Activated CD4-positive, alpha-beta T cell treated with anti-CD3 and anti-CD28 coated beads, Interleukin-2, amount 10 ng/mL, durations not matched to agents 24 days and 14 days (primary cell): ENCODE results near the gene KRTAP10-9. TPM values are rescaled to one million over a fixed set of nuclear protein-coding genes. Genes with fewer than 3 reads are reported as not detected.
A peak's percentile ranks its signal among the peaks of the same experiment; 100 is the strongest.
"Not testable (repeated sequence)": the region's sequence is repeated elsewhere in the genome, so short reads cannot be mapped to it uniquely, and the experiment has no call there.

Experiments
- DNase-seq: peaks from one replicate; pipeline ENCODE4 v3.0.0; 2022
- H3K27ac Mint-ChIP-seq: one replicate; pipeline ENCODE4 v1.8.0; 2022; ENCODE audit warnings: mild to moderate bottlenecking, mixed read lengths
- H3K27me3 Mint-ChIP-seq: one replicate; pipeline ENCODE4 v1.8.0; 2022; ENCODE audit warnings: mixed read lengths
- H3K36me3 Mint-ChIP-seq: one replicate; pipeline ENCODE4 v1.8.0; 2022; ENCODE audit warnings: low read depth, mild to moderate bottlenecking, mixed read lengths
- H3K4me1 Mint-ChIP-seq: one replicate; pipeline ENCODE4 v1.8.0; 2021; ENCODE audit warnings: mixed read lengths
- H3K4me3 Mint-ChIP-seq: one replicate; pipeline ENCODE4 v1.8.0; 2022; ENCODE audit warnings: mild to moderate bottlenecking, moderate library complexity, mixed read lengths
- H3K9me3 Mint-ChIP-seq: one replicate; pipeline ENCODE4 v1.8.0; 2021; ENCODE audit warnings: mixed read lengths
- intact Hi-C: fragments of 100-400 bp; cut with micrococcal nuclease; formaldehyde crosslinking; loops from one replicate; pipeline ENCODE4 v1.15.1; 2023
- total RNA-seq: library from RNA; stranded (reverse); gene quantifications from 2 replicates; pipeline ENCODE4 v1.2.3, GENCODE V29; 2022

KRTAP10-9 gene
- total RNA-seq, 1 donor from 2014 or later, result not detected

DNA sequence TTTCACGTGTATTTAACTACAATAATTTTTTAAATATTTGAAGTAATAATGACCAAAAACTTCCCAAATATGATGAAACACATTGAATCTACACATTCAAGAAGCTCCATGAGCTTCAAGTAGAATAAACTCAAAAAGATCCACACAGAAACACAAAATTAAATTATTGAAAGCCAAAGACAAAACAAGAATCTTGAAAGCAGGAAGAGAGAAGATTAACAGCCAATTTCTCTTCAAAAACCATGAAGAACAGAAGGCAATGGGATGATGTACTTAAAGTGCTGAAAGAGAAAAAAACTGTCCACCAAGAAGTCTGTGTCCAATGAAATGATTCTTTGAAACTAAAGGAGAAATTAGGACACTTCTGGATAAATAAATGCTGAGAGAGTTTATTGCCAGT, 5.2 kb downstream of the KRTAP10-9 start:
- intact Hi-C loops, result no loop called here

DNA sequence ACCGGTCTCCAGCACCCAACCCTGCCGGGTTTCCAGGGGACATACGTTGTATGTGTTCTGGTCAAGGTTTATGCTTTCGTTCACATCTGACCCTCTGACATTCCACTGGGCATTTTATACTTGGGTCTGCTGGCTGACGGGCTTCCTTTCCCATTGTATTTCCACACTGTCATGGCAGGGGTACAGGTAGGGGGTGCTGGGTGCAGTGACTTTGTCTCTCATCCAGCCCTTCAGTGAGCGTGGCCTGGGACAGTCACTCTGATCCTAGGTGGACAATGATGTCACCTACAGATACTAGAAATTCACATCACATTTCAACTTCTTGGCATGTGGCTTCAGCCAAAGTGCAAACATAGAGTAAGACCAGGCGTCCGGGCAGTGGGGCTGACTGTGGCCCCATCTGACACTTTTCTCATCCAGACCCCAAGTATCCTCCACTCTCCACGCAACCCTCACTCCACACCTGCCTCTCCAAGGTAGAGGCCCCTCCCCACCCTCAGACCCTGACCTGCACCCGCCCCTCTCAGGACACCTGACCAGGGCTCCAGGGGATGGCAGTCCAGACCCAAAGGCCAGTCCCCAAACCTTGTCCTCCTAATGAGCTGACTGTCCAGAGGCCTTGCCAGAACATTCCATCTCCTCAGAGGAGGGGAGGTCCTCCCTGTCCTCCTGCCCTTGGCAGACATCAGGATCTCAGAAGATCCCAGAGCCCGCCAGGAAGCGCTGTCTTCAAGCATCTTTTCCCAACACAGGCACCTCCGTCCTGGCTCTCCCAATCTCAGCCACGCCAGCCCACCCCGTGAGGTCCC, 9.5 kb downstream of the KRTAP10-9 start:
- Mint-ChIP-seq H3K27me3 (peaks cover 14% of the 10 kb centered on the region), H3K4me3 (no peak overlapping the region), H3K9me3 (peaks cover 37% of the 10 kb centered on the region), H3K4me1 (peaks cover 2% of the 10 kb centered on the region), H3K27ac (no peak overlapping the region), H3K36me3 (peaks cover 6% of the 10 kb centered on the region)
- DNase-seq, result no peak
- intact Hi-C loops, result no loop called here

More for the DNA sequence above, 5.2 kb downstream of the KRTAP10-9 start:
- no peak for DNase-seq
- Mint-ChIP-seq H3K27ac (no peak overlapping the region), H3K9me3 (peaks cover 42% of the 10 kb centered on the region), H3K27me3 (peaks cover 11% of the 10 kb centered on the region), H3K4me1 (peaks cover 6% of the 10 kb centered on the region), H3K4me3 (no peak overlapping the region), H3K36me3 (peaks cover 16% of the 10 kb centered on the region)

DNA sequence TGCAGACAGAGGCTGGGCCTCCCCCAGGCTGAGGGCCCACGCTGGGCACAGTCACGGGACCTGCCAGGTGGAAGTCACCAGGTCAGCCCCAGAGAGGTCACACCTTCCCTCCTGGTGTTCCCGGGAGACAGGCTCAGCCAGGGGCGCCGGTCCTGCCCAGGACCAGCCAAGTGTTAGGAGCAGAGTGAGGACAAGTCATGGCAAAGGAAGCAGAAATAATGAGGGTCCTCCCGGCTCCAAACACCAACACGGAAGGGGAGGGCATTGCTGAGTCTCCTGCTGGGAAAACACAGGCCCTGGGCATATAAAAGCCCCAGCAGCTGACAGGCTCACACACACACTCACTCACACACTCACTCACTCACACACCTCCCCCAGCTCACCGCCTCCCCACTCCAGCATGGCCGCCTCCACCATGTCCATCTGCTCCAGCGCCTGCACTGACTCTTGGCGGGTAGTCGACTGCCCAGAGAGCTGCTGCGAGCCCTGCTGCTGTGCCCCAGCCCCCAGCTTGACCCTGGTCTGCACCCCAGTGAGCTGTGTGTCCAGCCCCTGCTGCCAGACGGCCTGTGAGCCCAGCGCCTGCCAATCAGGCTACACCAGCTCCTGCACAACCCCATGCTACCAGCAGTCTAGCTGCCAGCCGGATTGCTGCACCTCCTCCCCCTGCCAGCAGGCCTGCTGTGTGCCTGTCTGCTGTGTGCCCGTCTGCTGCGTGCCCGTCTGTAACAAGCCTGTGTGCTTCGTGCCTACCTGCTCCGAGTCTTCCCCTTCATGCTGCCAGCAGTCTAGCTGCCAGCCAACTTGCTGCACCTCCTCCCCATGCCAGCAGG, 10.3 kb downstream of the KRTAP10-9 start, which contains the start of gene KRTAP10-10:
Gene KRTAP10-10 (plus strand): TSS at position 339 of the 833 bp plus-strand sequence. CDS start 62 bp downstream, at position 401.
- no peak within 1 kb of the TSS for H3K27ac Mint-ChIP-seq
- DNase-seq, result no peak
- no peak within 1 kb of the TSS for H3K4me3 Mint-ChIP-seq
- H3K4me1 Mint-ChIP-seq, result no peaks in the 10 kb centered on the region
- intact Hi-C loops, result no loop called here
- H3K27me3 Mint-ChIP-seq, result peaks cover 13% of the 10 kb centered on the region
- H3K9me3 Mint-ChIP-seq, result peaks cover 30% of the 10 kb centered on the region
- H3K36me3 Mint-ChIP-seq, result peaks cover 3% of the 10 kb centered on the region

DNA sequence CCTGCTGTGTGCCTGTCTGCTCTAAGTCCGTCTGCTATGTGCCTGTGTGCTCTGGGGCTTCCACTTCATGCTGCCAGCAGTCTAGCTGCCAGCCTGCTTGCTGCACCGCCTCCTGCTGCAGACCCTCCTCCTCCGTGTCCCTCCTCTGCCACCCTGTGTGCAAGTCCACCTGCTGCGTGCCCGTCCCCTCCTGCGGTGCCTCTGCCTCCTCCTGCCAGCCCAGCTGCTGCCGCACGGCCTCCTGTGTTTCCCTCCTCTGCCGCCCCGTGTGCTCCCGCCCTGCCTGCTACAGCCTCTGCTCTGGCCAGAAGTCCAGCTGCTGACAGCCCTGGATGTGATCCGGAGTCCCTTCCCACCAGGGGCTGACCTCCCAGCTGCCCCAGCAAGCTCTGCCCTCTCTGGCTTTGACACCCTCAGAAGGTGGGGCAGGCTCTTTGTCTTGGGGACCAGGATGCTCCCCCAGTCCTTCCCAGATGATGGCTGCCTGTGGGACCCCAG, 11.0 kb downstream of the KRTAP10-9 start:
- intact Hi-C loops, DNase-seq, H3K4me1 Mint-ChIP-seq, H3K27ac Mint-ChIP-seq, H3K36me3 Mint-ChIP-seq, H3K4me3 Mint-ChIP-seq: not testable (repeated sequence)
- Mint-ChIP-seq H3K9me3 (peaks cover 32% of the 10 kb centered on the region), H3K27me3 (peaks cover 13% of the 10 kb centered on the region)

DNA sequence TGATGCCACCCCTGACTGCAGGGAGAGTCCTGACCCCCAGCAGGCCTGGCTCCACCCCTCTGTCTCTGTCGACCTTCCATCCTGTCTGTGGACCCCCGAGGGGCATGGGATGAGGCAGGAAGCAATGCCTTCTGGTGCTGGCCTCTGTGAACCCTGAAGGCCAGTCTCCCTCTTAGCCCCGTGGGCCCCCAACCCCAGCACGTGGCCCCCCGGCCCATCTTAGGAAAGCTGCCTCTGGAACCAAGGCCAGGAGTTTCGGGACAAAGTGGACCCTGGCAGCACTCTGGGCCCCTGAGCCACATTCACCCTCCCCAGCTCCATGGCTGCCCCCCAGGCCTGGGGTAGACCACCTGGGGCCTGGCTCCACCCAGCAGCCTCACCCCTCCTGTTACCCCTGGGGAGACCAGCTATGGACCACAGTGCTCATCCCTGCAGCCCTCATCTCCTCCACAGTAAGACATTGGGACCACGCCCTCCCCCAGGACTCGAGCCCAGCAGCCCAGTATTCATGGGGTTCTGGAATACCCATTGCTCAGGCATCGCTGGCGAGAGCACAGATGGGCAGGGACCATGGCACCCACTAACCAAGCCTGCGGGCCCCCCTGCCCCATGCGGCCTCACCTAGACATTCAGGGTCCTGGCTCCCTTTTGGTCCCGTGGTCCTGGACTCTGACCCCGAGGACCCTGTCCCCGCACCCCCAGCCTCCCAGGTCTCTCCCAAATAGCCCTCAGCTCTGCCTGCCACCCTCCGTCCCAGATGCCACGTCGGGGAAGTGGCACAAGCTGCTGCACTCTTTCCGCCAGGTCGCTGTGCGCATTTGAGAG, 11.8 kb downstream of the KRTAP10-9 start:
- peaks cover 10% of the 10 kb centered on the region for H3K27me3 Mint-ChIP-seq
- H3K4me1 Mint-ChIP-seq, H3K36me3 Mint-ChIP-seq, H3K27ac Mint-ChIP-seq, DNase-seq, intact Hi-C loops, H3K4me3 Mint-ChIP-seq: not testable (repeated sequence)
- peaks cover 34% of the 10 kb centered on the region for H3K9me3 Mint-ChIP-seq

- DNase-seq, result peak; percentile 48
- intact Hi-C loops, result no loop called here
- Mint-ChIP-seq H3K9me3 (peaks cover 28% of the 10 kb centered on the region), H3K27ac (no peak overlapping the region), H3K36me3 (peaks cover 2% of the 10 kb centered on the region), H3K4me1 (no peaks in the 10 kb centered on the region), H3K27me3 (peaks cover 9% of the 10 kb centered on the region), H3K4me3 (no peak overlapping the region)
These were observed 12.4 kb downstream of the KRTAP10-9 start for GRCh38 chr21:44639331-44639655.

DNA sequence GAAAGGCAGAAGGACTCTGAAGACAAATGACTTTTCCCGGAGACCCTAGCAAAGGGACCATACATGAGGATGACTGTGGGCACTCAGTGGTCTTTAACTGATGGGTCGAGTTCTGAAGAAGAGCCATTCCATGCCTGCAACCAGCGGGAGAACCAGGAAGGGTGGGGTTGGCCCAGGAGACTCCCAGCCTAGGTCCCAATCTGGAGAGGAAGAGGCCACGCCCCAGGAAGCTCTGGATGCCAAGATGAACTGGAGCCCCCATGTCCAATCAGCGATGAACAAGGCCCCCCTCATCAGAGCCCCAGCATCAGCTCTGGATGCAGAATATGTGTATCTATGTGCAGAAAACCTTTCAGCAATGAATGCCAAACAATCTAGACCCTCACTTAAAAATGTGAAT, 13.9 kb downstream of the KRTAP10-9 start:
- H3K9me3 Mint-ChIP-seq, result peaks cover 31% of the 10 kb centered on the region

GRCh38 chr21:44643741-44644310, 16.9 kb downstream of the KRTAP10-9 start:
- Mint-ChIP-seq H3K27me3 (peaks cover 6% of the 10 kb centered on the region), H3K27ac (no peak overlapping the region), H3K36me3 (peaks cover 7% of the 10 kb centered on the region), H3K9me3 (peaks cover 31% of the 10 kb centered on the region), H3K4me1 (peaks cover 2% of the 10 kb centered on the region), H3K4me3 (no peak overlapping the region)
- DNase-seq, result peak; percentile 44
- intact Hi-C loops, result no loop called here

More for the DNA sequence above, 13.9 kb downstream of the KRTAP10-9 start:
- DNase-seq, result no peak
- Mint-ChIP-seq H3K27me3 (peaks cover 5% of the 10 kb centered on the region), H3K36me3 (peaks cover 7% of the 10 kb centered on the region), H3K4me3 (no peak overlapping the region), H3K4me1 (no peaks in the 10 kb centered on the region), H3K27ac (no peak overlapping the region)
- intact Hi-C loops, result no loop called here

DNA sequence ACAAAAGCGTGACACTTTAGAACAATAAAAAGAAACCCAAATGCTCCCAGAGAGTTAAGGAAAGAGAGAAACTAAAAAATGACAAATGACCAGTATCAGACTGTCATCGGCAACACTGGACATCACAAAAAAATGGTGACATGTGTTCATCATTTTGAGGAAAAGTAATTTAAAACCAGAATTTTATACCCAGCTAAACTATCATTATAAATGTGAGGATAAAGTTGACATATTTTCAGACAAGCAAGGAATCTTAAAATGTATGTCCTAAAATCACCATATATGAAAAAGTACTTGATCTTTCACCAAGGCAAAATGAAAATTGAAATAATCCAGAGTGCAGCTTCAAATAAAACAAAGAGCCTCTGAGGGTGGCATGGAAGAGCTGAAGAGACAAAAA, 18.0 kb downstream of the KRTAP10-9 start:
- no peak for DNase-seq
- no peak overlapping the region for H3K27ac Mint-ChIP-seq
- H3K4me3 Mint-ChIP-seq, result no peak overlapping the region
- peaks cover 7% of the 10 kb centered on the region for H3K36me3 Mint-ChIP-seq
- H3K9me3 Mint-ChIP-seq, result peaks cover 29% of the 10 kb centered on the region
- H3K4me1 Mint-ChIP-seq, result peaks cover 2% of the 10 kb centered on the region
- H3K27me3 Mint-ChIP-seq, result peaks cover 6% of the 10 kb centered on the region
- intact Hi-C loops, result no loop called here

GRCh38 chr21:44646366-44647221, 19.7 kb downstream of the KRTAP10-9 start, which contains the start of gene KRTAP10-11:
Gene KRTAP10-11, plus strand, starts transcription at chr21:44646414. Its CDS starts 45 bp downstream, at chr21:44646459.
- H3K9me3 Mint-ChIP-seq, result peaks cover 19% of the 10 kb centered on the region
- H3K27me3 Mint-ChIP-seq, H3K4me3 Mint-ChIP-seq, intact Hi-C loops, DNase-seq, H3K36me3 Mint-ChIP-seq, H3K27ac Mint-ChIP-seq, H3K4me1 Mint-ChIP-seq: not testable (repeated sequence)

- intact Hi-C loops, result no loop called here
- no peak for DNase-seq
- H3K4me3 Mint-ChIP-seq, result no peak overlapping the region
- peaks cover 19% of the 10 kb centered on the region for H3K9me3 Mint-ChIP-seq
- peaks cover 7% of the 10 kb centered on the region for H3K36me3 Mint-ChIP-seq
- no peak overlapping the region for H3K27ac Mint-ChIP-seq
- H3K4me1 Mint-ChIP-seq, result peaks cover 2% of the 10 kb centered on the region
- H3K27me3 Mint-ChIP-seq, result peaks cover 2% of the 10 kb centered on the region
These were observed 20.3 kb downstream of the KRTAP10-9 start for GRCh38 chr21:44647222-44647552.

DNA sequence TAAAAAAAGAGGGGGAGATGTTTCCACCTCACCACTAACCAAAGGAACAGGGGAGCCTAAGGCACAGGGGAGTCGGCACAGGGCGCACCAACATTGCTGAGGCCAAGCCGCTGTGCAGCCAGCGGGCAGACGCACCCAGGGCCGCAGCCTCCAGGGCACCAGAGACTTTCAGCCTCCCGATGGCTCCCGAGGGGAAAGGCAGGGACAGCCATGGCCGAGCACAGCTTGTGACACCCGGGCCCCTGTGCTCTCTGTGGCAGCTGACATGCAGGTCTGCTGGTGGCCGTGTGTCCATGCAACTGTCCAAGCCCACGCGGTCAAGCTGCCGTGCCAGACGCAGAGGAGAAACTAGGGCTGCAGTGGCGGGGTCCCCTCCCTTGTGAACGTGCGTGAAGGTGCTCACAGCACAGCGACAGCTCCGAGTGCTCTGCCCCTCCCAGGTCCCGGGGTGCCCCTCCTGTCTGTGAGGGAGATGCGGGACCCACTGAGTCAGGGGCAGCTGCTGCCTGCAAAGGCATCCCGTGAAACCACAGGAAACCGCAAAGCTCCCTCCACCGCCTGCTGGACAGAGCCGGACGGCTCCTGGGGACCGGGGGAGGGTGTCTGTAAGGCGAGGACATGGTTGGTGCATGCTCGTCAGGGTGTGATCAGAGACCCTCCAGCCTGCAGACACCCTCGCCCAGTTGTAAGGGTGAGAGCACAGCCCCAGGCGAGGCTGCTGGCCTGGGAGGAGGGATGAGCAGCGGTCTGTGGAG, 21.8 kb downstream of the KRTAP10-9 start:
- H3K4me3 Mint-ChIP-seq, result no peak overlapping the region
- peaks cover 2% of the 10 kb centered on the region for H3K27me3 Mint-ChIP-seq
- intact Hi-C loops, result no loop called here
- H3K4me1 Mint-ChIP-seq, result peaks cover 3% of the 10 kb centered on the region
- no peak overlapping the region for H3K27ac Mint-ChIP-seq
- H3K36me3 Mint-ChIP-seq, result peaks cover 7% of the 10 kb centered on the region
- DNase-seq, result no peak
- H3K9me3 Mint-ChIP-seq, result peaks cover 8% of the 10 kb centered on the region
